OCI-LY3 (cell line): ENCODE results near the gene PCP2.

Experiments
- H2AFZ ChIP-seq: fragments of 200-600, 300-600 bp; shearing (Covaris generic); 2 replicates; pipeline ENCODE4 v1.6.0; 2014; ENCODE audit warnings: antibody characterized with exemption, low read depth, low read length
- H3K27ac ChIP-seq: fragments of 200-600, 300-600 bp; sonication (generic); 2 replicates; pipeline ENCODE4 v1.5.1; 2014; ENCODE audit warnings: mild to moderate bottlenecking, low read length, moderate library complexity, mixed read lengths
- H3K27me3 ChIP-seq: fragments of 200-600, 300-600 bp; sonication (generic); 2 replicates; pipeline ENCODE4 v1.6.1; 2014; ENCODE audit warnings: low read depth, low read length, mixed read lengths
- H3K36me3 ChIP-seq: fragments of 200-600, 300-600 bp; sonication (generic); replicated peaks from 2 replicates; pipeline ENCODE3; 2014; ENCODE audit warnings: low read depth, low read length, mixed read lengths
- H3K4me1 ChIP-seq: fragments of 300-600, 200-600 bp; sonication (generic); 2 replicates; pipeline ENCODE4 v1.6.1; 2014; ENCODE audit warnings: low read length, mixed read lengths
- H3K4me2 ChIP-seq: fragments of 200-600, 300-600 bp; sonication (generic); 2 replicates; pipeline ENCODE4 v1.6.1; 2014; ENCODE audit warnings: low read length, mixed read lengths
- H3K4me3 ChIP-seq: fragments of 300-600, 200-600 bp; sonication (generic); 2 replicates; pipeline ENCODE4 v1.5.1; 2014; ENCODE audit warnings: antibody characterized with exemption, mild to moderate bottlenecking, low read length, moderate library complexity
- H3K79me2 ChIP-seq: fragments of 300-600, 200-600 bp; shearing (Covaris generic); 2 replicates; pipeline ENCODE4 v1.6.1; 2014; ENCODE audit warnings: mild to moderate bottlenecking, low read length, mixed read lengths
- H3K9ac ChIP-seq: fragments of 300-600, 200-600 bp; shearing (Covaris generic); 2 replicates; pipeline ENCODE4 v1.6.0; 2014; ENCODE audit warnings: mild to moderate bottlenecking, low read length, moderate library complexity
- H3K9me3 ChIP-seq: fragments of 200-600, 300-600 bp; shearing (Covaris generic); 2 replicates; pipeline ENCODE4 v1.6.1; 2014; ENCODE audit warnings: low read length, mixed read lengths; ENCODE audit not compliant: insufficient read depth
- H4K20me1 ChIP-seq: fragments of 200-600, 300-600 bp; sonication (generic); 2 replicates; pipeline ENCODE4 v1.6.1; 2016; ENCODE audit warnings: low read length, mixed read lengths; ENCODE audit not compliant: insufficient read depth
- EZH2phosphoT487 ChIP-seq: fragments of 200-600 bp; shearing (Covaris generic); IDR thresholded peaks from 2 replicates; pipeline ENCODE4 v1.6.1; 2018; ENCODE audit warnings: antibody characterized with exemption, mixed run types, low read depth
- TF ChIP-seq, protein P1 (sequence below): fragments of 200-600, 300-600 bp; sonication (generic); IDR thresholded peaks from 2 replicates; pipeline ENCODE4 v1.5.1; 2014; ENCODE audit warnings: antibody characterized with exemption, low read length, low read depth

Gene PCP2

DNA sequence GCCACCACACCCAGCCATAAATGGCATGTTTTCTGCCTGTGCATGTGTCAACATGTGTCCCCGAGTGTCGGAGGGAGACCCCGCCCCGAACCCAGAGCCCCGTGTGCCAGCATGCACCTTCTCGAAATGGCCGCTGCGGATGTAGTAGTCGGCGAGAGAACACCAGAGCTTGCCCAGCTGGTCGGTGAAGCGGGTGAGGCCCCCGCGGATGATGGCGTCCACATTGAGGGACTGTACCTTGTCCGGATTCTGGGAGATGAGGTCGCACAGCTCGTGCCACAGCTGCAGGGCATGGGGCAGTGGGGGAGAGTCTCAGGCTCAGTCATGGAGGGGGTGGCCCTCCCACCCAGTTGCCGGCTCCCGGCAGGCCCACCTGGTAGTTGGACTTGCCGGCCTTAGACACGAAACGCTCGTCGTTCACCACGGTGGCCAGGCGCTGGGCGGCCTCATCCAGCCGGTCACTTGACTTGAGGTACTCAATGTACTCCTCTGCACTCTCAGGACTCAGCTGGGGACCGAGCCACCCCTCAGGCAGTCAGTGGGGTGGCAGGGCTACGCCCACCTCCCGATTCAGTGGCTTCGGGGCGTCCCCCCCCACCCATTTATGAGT is 7.7 kb downstream of the PCP2 start:
- no peak for TF ChIP-seq EZH2phosphoT487
- TF ChIP-seq, protein P1, sequence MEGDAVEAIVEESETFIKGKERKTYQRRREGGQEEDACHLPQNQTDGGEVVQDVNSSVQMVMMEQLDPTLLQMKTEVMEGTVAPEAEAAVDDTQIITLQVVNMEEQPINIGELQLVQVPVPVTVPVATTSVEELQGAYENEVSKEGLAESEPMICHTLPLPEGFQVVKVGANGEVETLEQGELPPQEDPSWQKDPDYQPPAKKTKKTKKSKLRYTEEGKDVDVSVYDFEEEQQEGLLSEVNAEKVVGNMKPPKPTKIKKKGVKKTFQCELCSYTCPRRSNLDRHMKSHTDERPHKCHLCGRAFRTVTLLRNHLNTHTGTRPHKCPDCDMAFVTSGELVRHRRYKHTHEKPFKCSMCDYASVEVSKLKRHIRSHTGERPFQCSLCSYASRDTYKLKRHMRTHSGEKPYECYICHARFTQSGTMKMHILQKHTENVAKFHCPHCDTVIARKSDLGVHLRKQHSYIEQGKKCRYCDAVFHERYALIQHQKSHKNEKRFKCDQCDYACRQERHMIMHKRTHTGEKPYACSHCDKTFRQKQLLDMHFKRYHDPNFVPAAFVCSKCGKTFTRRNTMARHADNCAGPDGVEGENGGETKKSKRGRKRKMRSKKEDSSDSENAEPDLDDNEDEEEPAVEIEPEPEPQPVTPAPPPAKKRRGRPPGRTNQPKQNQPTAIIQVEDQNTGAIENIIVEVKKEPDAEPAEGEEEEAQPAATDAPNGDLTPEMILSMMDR, result no peak

DNA sequence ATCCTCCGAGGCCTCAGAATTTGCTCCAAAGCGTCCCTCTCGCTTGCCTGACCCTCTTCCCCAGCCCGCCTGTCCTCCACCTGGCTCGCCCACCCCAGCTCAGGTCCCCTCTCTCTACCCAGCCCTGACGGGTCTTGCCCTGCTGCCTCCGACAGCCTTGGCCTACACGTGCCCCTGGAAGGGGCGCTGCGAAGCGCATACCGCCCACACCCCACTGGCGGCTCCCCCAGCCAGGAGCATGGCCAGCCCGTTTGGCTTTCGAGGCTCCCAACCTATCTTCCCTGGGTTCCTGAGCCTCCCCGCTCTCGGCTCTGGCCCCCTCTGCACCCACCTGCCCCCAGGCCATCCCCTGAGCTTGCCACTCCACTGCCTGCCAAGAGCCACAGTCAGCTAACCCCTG is 8.7 kb downstream of the PCP2 start:
- peaks cover 39% of the 10 kb centered on the region for H3K36me3 ChIP-seq
- no peak overlapping the region for H3K4me3 ChIP-seq
- H4K20me1 ChIP-seq, result 0 out of 2 replicates have a peak, but pooled peaks cover 9% of the 10 kb centered on the region
- no peak overlapping the region for H2AFZ ChIP-seq
- H3K27me3 ChIP-seq, result no peaks in the 10 kb centered on the region
- H3K9ac ChIP-seq, result no peak overlapping the region
- H3K79me2 ChIP-seq, result peaks cover 41% of the 10 kb centered on the region
- no peaks in the 10 kb centered on the region for H3K9me3 ChIP-seq
- TF ChIP-seq, protein P1, result no peak
- no peak for TF ChIP-seq EZH2phosphoT487
- H3K4me1 ChIP-seq, result peaks cover 9% of the 10 kb centered on the region
- H3K4me2 ChIP-seq, result no peak overlapping the region
- H3K27ac ChIP-seq, result no peak overlapping the region

More for the DNA sequence above, 7.7 kb downstream of the PCP2 start:
- Histone ChIP-seq H3K36me3 (peaks cover 35% of the 10 kb centered on the region), H2AFZ (no peak overlapping the region), H3K4me3 (no peak overlapping the region), H3K27ac (no peak overlapping the region), H3K9me3 (no peaks in the 10 kb centered on the region), H4K20me1 (0 out of 2 replicates have a peak, but pooled peaks cover 9% of the 10 kb centered on the region), H3K4me2 (no peak overlapping the region), H3K27me3 (no peaks in the 10 kb centered on the region), H3K79me2 (peaks cover 51% of the 10 kb centered on the region), H3K9ac (no peak overlapping the region), H3K4me1 (peaks cover 15% of the 10 kb centered on the region)

DNA sequence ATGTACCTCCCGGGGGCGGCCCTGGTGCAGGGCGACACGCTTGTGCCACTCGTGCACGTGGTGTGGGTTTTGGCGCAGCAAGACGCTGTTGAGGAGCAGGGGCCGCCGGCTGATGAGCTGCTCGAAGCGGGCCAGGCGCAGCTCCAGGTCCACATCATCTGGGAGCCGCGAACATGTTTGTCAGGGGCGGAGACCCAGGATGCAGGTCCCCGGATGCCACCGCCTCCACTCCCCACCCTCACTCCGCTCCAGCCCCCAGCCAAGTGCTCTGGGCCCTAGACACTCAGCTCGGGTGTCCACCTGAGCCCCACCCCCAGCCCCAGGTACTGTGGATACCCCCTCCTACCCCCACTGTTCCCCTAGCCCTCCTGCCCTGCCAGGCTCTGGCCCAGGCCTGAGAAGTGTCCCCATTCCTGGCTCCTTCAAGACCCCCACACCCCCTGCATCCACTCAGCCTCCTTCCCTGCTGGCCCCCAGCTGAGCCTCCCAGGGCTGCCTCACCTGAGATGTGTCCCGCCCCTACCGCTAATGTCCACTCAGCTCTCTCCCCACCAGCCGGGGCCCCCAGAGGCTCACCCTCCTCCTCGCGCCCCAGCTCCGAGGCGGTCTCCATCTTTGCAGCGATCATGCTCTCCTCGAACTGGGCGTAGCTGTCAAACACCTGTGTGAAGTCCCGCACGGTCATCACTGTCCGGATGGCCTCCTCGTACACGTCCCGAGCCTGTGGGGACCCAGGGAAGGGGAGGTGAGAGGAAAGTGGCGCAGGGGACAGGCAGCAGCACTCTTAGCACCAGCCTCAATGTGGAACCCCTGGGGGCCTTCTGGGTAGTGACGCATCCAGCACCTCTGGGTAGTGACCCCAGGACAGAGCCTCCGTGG is 9.6 kb downstream of the PCP2 start:
- H4K20me1 ChIP-seq, result 0 out of 2 replicates have a peak, but pooled peaks cover 9% of the 10 kb centered on the region

More for the DNA sequence above, 9.6 kb downstream of the PCP2 start:
- Histone ChIP-seq H3K36me3 (peaks cover 40% of the 10 kb centered on the region), H3K27me3 (no peaks in the 10 kb centered on the region), H3K4me2 (no peak overlapping the region), H3K4me1 (peaks cover 9% of the 10 kb centered on the region), H3K79me2 (peaks cover 34% of the 10 kb centered on the region), H3K27ac (no peak overlapping the region), H2AFZ (no peak overlapping the region), H3K4me3 (no peak overlapping the region), H3K9ac (no peak overlapping the region), H3K9me3 (no peaks in the 10 kb centered on the region)
- TF ChIP-seq, protein P1, result no peak
- no peak for TF ChIP-seq EZH2phosphoT487
